NCI-H146 (cell line): ENCODE data around the gene PCNP.
"Not testable (repeated sequence)": the region's sequence is repeated elsewhere in the genome, so short reads cannot be mapped to it uniquely, and the experiment has no call there.

Experiments used
- DNase-seq: peaks from one replicate; lab custom pipeline; 2025; lab: John Stamatoyannopoulos, UW

The PCNP gene

DNA sequence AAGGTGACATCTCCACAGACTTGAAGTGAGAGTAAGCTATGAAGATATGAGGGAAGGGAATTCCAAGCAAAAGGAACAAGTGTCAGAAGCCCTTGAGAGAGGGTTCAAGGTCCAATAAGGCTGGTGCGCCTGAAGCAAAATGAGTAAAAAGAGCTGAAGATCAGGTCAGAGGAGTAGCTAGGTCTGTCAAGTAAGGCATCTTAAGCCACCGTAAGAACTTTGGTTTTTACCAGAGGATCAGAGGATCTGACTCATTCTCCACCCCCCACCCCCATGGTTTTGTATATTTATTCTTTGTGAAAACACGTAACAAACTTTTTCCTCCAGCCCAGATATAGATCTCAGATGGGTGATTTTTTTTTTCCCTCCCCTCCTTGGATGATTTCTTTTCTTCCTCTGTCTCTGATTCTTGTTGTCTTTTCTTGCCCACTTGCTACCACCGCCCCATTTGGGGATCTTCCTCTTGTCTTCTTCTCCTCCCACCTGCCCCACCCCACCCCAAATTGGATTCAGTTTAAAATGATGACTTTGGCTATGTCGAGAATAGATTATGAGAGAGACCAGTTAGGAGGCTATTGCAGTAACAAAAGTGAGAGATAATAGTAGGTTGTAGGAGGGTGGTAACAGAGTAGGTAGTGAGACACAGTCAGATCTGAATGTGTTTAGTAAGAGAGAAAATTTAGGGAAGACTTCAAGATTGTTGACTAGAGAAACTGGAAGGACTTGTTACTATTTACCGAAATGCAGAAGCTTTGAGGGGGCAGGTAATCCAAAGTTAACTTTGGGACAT is 6.3 kb upstream of the PCNP start:
- DNase-seq, result no peak

DNA sequence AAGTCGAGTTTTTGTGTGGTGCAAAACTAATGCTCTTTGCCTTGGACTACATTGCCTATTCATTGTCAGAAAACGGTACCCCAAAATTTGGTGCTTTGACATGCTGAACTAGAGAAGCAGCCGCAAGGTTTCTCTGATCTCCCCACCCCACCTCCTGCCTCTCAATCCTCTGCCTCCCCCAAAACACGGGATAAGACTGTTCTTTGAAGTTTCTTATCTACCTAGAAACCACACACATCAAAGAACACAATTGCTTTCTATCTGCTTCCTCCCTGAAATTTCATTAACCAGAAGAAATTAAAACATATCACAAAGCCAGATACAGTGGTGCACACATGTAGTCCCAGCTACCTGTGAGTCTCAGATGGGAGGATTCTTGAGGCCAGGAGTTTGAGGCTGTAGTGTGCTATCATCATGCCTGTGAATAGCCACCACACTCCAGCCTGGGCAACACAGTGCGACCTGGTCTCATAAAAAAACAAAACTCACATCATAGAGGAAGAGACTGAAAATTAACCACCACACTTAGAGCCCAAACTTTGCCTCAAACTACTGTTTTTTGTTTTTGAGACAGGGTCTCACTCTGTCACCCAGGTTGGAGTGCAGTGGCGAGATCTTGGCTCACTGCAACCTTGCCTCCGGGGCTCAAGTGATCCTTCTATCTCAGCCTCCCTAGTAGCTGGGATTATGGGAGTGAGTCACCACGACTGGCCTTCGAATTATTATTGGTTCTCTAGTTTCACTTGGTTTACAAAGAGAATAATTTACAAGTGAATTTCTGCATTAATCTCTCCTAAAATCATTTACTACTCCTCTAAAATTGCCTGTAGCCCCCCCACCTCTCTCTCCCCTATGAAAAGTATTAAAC is 2.7 kb upstream of the PCNP start:
- DNase-seq, result no peak

DNA sequence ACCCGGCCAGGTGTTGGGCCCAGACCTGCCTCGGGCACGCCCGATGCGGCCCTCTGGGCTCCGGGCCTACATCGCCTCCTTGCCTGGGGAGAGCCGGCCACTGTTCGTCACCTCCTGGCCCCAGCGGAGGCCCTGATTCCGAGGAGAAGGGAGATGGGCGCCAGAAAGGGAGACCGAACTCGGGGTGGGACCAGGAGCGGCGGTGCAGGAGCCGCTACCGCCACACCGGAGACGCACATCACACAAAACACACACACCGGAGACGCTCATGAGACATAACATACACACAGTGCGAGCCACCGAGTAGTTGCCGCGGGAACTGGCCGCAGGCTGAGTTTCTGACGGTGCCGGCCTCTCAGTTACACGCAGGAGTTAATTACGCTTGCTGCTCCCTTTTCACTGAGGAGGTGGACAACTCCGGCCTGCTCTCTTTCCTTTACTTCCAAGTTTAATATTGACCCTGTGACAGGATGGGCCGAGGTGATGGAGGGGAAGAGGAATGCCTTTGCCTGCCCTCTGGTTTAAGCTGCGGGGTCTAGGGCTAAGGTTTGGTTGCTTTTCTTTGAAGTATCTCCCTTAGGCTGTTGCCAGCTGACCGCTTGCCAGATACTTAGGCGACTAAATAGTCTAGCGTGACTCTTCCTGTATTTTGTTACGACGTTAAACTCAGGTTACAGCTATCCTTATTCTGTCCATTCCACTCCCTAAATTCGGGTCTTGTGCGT is 570 bp downstream of the PCNP start:
- peak; percentile 81 for DNase-seq

DNA sequence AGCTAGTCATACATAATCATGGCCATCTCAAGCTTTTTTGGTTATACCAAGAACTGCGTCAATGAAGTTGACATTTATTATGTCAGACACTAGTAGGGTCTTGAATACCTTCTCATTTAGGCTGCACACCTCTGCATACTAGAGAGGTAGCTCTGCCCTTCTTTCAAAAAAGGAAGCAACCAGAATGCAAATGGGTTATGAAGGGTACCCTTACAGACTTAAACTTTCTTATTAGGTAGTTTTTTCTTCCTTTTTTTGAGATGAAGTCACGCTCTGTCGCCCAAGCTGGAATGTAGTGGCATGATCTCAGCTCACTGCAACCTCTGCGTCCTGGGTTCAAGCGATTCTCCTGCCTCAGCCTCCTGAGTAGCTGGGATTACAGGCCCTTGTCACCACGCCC is 3.3 kb downstream of the PCNP start:
- no peak for DNase-seq

DNA sequence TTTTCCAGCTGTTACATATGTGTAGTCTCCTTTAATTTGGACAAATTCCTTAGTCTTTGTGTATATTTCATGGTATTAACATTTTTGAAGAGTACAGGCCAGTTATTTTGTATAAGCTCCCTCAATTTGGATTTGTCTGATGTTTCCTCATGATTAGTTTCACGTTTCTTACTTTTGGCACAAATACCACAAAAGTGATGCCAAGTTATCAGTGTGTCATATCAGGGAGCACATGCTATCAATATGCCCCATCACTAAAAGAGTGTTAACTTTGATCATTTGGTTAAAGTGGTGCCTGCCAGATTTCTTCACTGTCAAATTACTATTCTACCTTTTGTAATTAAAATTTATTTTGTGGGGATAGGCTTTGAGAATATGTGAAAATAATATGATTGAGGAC is 14.6 kb downstream of the PCNP start:
- no peak for DNase-seq

DNA sequence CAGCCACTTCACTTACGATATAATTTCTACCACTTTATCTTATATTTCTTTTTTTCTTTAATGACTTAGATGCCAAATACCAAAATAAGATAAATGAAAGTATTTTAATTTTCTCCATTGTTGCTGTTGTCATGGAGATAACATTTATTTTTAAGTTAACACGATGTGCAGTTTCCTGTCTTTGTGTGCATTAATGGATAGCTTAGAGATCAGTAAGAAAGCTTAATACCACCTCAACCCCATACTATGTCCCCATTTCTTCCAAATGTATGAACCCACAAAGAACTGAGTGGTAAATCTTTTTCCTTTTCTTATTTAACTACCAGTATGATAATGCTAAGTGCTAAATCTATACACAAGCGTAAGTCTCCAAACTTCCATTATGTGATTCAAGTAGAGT is 17.1 kb downstream of the PCNP start:
- DNase-seq, result no peak

DNA sequence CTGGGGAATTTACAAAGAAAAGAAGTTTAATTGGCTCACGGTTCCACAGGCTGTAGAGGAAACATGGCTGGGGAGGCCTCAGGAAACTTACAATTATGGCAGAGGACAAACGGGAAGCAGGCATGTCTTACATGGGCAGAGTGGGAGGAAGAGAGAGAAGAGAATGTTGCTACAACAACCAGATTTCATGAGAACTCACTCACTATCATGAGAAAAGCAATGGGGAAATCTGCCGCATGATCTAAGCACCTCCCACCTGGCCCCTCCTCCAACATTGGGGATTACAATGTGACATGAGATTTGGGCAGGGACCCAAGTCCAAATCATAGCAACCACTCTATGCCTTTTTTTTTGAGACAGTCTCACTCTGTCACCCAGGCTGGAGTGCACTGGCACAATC is 28.8 kb downstream of the PCNP start:
- no peak for DNase-seq

DNA sequence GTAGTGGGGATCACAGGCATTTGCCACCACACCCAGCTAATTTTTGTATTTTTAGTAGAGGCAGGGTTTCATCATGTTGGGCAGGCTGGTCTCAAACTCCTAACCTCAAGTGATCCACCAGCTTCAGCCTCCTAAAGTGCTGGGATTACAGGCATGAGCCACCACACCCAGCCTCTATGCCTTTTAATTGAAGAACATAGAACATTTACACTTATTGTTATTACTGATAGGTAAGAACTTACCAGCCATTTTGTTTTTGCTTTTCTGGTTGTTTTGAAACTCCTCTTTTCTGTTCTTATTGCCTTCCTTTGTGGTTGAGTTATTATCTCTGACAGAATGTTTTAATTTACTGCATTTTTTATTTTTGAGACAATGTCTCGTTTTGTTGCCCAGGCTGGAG is 29.2 kb downstream of the PCNP start:
- DNase-seq, result no peak

DNA sequence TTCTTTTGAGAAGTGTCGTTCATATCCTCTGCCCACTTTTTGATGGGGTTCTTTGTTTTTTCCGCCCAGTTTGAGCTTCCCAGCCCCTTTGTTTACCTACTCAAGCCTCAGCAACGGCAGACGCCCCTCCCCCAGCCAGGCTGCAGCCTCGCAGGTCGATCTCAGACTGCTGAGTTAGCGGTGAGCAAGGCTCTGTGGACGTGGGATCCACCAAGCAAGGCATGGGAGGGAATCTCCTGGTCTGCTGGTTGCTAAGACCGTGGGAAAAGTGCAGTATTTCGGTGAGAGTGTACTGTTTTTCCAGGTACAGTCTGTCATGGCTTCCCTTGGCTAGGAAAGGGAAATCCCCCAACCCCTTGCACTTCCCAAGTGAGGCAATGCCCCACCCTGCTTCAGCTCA is 31.4 kb downstream of the PCNP start:
- DNase-seq, result not testable (repeated sequence)

DNA sequence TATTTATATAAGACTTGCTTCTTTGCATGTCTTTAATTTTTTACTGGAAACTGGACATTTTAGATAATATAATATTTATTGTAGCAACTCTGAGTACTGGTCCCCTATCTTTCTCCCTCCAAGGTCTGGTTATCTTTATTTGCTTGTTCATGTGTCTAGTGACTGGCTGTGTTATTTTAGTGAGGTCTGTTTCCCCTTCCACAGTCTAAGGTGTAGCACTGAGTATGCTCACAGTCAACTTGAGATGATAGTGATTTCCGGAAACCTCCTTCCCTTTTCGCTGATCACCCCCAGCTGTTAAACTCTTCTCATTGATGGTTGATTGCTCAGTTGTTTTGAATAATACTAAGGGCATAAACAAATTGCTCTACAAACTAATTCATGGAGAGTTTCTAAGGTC is 37.0 kb downstream of the PCNP start:
- no peak for DNase-seq

DNA sequence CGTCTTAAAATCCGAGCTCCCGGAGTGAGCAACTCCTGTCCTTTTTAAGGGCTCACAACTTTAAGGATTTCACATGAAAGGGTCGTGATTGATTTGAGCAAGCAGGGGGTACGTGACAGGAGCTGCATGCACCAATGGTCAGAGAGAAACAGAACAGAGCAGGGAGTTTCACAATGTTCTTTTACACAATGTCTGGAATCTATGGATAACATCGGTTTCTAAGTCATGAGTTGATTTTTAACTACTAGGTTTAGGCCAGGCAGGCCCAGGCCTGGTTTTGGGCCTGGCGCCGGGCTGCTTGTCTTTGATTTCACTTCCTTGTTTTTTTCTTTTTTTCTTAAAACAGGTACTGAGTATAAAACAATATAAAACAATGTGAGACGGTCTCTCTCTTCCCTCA is 39.0 kb downstream of the PCNP start:
- not testable (repeated sequence) for DNase-seq

DNA sequence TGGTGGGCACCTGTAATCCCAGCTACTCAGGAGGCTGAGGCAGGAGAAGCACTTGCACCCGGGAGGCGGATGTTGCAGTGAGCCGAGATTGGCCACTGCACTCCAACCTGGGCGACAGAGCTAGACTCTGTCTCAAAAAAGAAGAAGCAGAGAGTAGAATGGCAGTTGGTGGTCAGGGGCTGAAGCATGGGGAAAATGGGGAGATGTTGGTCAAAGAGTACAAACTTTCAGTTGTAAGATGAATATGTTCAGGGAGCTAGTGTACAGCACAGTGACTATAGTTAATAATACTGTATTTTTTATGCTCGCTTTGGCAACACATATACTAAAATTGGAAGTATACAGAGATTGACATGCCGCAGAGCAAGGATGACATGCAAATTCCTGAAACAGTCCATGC is 41.5 kb downstream of the PCNP start:
- no peak for DNase-seq

DNA sequence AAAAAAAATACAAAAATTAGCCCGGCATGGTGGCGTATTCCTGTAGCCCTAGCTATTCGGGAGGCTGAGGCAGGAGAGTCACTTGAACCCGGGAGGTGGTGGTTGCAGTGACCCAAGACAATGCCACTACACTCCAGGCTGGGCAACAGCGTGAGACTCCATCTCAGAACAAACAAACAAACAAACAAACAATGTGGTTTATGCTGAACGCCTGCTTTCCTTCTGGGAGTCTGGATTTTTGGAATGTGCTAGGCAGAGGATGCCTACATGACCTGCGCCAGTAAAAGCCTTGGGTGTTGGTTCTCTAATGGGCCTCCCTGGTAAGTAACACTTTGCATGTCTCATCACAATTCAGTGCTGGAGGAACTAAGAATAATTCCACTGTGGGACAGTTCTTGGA is 43.5 kb downstream of the PCNP start:
- no peak for DNase-seq

DNA sequence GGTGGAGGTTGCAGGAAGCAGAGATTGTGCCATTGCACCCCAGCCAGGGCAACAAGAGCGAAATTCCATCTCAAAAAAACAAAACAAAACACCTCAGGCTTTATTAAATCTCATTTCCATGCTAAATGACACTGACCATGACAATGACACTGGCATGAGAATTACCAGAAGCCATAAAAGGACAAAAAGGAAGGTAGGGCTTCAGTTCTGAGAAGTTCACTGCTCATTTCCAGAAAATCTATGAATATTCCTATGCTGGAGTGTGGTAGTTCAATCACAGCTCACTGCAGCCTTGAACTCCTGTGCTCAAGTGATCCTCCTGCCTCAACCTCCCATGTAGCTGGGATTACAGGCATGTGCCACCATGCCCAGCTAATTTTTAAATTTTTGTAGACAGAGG is 44.7 kb downstream of the PCNP start:
- no peak for DNase-seq

DNA sequence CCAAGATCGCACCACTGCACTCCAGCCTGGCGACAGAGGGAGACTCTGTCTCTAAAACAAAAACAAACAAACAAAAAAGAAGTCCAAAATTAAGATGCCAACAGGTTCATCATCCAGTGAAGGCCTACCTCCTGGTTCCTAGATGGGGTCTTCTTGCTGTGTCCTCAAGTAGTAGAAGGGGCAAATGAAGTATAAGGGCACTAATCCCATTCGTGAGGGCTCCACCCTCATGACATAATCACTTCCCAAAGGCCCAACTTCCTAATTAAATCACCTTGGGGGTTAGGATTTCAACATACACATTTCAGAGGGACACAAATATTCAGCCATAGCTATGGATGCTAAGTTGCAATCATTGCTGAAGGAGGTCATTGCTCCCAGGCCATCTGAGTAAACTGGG is 45.8 kb downstream of the PCNP start:
- no peak for DNase-seq

DNA sequence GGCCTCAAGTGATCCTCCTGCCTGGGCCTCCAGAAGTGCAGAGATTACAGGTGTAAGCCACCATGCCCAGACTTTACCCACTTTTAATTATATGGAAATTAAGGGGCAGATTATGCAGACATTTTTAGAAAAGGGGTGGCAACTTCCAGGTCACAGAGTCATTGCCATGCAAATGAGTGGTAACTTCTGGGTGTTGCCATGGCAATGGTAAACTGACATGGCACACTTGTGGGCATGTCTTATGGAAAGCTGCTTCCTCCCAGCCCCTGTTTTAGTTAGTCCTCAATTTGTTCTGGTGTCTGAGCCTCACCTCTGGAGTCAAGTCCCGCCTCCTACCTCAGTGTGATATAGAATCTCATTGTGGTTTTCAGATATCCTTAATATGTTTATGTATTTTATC is 49.7 kb downstream of the PCNP start:
- DNase-seq, result no peak

DNA sequence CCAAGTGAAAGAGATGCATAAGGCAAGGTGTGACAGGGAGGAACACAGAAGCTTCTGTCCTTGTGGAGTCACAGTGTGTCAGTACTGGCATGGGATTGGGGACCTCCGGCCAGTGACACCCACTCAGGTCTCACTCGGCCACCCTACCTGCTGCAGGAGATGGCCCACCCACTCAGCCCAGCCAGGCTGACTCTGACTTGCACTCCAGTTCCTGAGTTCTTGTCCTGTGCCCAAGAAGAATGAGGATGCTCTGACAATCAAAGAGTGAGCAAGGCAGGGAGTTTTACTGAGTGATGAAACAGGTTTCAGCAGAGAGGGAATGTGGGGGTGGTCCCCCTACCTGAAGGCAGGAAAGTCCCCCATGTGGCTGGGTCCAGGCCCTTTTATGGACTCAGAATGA is 50.9 kb downstream of the PCNP start:
- DNase-seq, result no peak

DNA sequence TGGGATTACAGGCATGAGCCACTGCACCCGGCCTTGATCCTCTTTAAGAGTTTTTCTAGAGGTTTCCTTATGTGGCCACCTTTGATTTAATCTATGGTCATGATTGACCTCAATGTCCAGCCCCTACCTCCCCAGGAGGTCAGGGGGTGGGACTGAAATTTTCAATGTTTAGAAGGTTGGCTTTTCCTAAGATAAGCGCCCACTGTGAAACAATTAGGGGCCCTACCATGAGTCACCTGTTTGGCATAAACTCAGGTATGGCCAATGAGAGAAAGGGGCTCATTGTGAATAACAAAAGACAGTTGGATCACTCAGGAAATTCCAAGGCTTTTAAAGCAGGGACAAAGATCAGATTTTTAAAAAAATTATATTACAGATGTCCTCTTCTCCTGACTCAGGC is 51.9 kb downstream of the PCNP start:
- DNase-seq, result no peak

DNA sequence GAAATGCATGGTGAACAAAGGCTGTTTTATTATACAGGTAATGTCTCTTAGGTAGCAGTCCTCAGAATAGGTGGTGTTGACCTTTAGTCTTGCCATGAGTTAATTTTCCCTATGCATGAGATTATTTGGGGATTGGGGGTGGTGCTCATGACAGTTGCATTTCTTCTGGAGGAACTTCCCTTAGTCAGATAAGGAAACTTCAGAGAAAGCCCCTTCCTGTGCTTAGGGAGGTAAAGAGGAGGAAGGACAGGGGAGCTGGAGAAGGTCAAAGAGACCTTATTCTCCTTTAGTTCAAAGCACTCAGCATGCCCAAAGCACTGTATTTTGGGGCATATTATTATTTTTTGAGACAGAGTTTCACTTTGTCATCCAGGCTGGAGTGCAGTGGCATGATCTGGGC is 55.2 kb downstream of the PCNP start:
- DNase-seq, result no peak

DNA sequence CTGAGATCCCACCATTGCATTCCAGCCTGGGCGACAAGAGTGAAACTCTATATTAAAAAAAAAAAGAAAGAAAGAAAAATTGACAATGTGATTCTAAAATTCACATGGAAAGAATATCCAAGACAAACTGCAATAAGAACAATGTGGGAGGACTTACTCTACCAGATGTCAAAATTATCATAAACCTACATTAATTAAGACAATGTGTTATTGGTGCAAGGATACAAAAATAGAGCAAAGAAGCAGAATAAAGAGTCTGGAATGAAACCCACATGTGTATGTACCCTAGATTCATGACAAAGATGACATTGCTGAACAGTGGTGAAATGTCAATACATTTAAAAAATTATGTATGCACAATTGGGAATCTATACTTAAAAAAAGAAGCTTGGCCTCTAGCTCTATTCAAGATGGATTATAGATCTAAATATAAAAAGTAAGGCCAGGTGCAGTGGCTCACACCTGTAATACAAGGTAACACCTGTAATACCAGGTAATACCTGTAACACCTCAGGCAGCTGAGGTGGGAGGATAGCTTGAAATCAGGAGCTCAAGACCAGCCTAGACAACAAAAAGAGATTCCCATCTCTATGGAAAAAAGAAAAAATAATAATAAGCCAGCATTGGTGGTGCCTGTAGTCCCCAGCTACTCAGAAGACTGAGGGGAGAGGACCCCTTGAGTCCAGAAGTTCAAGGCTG is 57.3 kb downstream of the PCNP start:
- no peak for DNase-seq

DNA sequence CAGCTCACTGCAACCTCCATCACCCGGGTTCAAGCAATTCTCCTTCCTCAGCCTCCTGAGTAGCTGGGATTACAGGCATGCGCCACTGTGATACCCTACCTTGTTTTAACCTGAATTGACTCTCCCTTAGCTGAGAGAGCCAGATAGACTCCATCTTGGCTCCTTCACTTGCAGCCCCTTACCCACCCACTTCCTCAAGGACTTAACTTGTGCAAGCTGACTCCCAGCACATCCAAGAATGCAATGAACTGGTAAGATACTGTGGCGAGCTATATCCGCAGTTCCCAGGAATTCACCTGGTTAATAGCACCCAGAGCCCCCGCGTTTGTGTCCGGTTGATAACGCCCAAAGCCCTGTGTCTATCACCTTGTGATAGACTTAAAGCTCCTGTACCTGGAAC is 58.0 kb downstream of the PCNP start:
- DNase-seq, result not testable (repeated sequence)

DNA sequence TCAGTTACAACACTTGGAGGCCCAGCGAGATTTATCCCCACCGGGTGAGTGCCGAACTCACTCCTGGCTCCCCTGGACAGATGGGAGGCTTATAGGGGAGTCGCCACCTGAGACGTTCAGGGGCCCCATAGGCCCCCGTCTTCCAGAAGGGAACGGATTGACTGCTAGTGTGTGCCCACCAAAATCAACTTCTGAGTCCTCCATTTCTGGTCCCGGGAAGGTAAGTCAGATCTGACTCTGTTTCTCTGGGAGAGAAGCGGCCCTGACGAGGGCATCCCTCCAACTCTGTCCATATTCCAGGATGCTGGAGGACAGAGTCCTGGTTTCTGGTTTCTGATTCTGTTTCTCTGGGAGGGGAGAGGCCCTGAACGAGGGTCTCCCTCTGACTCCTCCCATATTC is 58.6 kb downstream of the PCNP start:
- DNase-seq, result no peak
